ENCODE measurements around the gene LAYN. TPM values are rescaled to one million over a fixed set of nuclear protein-coding genes. Genes with fewer than 3 reads are reported as not detected.

LAYN gene
- total and polyA plus RNA-seq, 2 of the 13 experiments (the other 11 are each of a cell fraction or from before 2014, with no cell fraction given), result 0.17 TPM; not detected in 1

DNA sequence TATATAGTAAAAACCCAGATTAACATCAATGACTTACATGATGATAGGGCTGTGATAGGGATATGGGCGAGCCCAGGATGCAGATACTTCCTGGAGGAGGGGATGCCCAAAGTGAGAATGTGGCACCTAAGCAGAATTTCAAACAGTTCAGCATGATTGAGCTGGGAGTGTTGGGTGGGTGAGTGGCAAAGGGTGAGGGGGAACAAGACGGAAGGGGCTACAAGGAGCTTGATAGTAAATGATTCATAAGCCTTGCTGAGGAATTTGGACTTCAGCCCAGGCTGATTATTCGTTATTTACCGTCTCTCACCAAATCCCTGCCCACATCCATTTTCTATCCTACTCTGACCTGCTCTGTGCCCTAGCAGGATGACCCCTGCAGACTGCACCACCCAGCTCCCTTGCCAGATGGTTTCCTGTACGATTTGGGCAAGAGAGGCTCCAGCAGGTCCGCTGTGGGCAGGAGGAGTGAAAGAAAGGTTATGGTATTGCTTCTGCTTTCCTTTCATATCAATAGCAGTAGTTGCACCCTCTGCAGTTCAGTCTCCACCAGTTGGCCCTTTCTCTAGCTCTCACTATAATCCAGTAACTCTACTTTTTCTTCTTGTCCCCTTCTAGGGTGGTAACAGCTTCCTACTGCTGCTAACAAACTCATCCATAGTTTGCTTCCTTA lies 31.4 kb downstream of the LAYN start (continued):
- TF ChIP-seq, protein P1, sequence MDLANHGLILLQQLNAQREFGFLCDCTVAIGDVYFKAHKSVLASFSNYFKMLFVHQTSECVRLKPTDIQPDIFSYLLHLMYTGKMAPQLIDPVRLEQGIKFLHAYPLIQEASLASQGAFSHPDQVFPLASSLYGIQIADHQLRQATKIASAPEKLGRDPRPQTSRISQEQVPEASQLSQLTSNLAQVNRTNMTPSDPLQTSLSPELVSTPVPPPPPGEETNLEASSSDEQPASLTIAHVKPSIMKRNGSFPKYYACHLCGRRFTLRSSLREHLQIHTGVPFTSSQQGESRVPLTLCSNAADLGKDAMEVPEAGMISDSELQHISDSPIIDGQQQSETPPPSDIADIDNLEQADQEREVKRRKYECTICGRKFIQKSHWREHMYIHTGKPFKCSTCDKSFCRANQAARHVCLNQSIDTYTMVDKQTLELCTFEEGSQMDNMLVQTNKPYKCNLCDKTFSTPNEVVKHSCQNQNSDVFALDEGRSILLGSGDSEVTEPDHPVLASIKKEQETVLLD (CRISPR knock-in tag; IDR thresholded peaks at IDR 0.05; ENCODE audit: low read depth), result no peak
- no peak for TF ChIP-seq KLF9 (CRISPR knock-in tag; IDR thresholded peaks at IDR 0.05; ENCODE audit: low read depth)
- no peak for TF ChIP-seq ZNF792 (CRISPR knock-in tag; IDR thresholded peaks at IDR 0.05)
- peak; percentile 62 for TF ChIP-seq HNF4A (CRISPR knock-in tag; IDR thresholded peaks at IDR 0.05)
- TF ChIP-seq, protein P2, sequence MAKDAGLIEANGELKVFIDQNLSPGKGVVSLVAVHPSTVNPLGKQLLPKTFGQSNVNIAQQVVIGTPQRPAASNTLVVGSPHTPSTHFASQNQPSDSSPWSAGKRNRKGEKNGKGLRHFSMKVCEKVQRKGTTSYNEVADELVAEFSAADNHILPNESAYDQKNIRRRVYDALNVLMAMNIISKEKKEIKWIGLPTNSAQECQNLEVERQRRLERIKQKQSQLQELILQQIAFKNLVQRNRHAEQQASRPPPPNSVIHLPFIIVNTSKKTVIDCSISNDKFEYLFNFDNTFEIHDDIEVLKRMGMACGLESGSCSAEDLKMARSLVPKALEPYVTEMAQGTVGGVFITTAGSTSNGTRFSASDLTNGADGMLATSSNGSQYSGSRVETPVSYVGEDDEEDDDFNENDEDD (CRISPR knock-in tag; IDR thresholded peaks at IDR 0.05; ENCODE audit: borderline replicate concordance), result no peak
- TF ChIP-seq, protein P3, sequence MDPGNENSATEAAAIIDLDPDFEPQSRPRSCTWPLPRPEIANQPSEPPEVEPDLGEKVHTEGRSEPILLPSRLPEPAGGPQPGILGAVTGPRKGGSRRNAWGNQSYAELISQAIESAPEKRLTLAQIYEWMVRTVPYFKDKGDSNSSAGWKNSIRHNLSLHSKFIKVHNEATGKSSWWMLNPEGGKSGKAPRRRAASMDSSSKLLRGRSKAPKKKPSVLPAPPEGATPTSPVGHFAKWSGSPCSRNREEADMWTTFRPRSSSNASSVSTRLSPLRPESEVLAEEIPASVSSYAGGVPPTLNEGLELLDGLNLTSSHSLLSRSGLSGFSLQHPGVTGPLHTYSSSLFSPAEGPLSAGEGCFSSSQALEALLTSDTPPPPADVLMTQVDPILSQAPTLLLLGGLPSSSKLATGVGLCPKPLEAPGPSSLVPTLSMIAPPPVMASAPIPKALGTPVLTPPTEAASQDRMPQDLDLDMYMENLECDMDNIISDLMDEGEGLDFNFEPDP (CRISPR knock-in tag; conservative IDR thresholded peaks at IDR 0.05), result no peak
- TF ChIP-seq ZNF20 (CRISPR knock-in tag; IDR thresholded peaks at IDR 0.05), result no peak

DNA sequence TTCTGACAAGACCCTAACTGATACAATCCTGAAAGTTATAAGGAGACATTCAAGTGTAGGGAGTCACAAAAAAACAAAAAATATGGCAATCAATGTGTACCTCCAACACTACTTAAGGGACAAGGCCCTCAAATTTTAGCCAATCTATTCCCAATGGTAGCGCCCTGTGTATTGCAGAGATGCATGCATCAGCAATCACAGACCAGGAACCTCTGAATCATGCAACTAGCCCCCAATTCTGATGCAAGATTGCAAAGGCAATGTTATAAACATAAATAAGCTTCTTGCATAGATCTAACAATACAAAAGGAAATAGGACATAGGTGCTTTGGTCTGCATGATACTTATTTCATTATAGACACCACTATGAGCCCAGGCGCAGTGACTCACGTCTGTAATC lies 32.1 kb downstream of the LAYN start:
- Histone ChIP-seq H3K4me2 (ENCODE audit: low read depth, low read length) (peak overlapping the region; percentile 72; the same call in 1 of the 2 replicates), H3K79me2 (ENCODE audit: insufficient read depth, low read length) (no peaks in the 10 kb centered on the region), H4K20me1 (ENCODE audit: insufficient read depth, low read length) (no peaks in the 10 kb centered on the region), H3K4me1 (ENCODE audit: insufficient read depth, low read length) (peaks cover 48% of the 10 kb centered on the region), H3K27ac (ENCODE audit: extremely low read length, insufficient read depth, low read length) (no peak overlapping the region), H2AFZ (ENCODE audit: low read length) (no peak overlapping the region), H3K27me3 (ENCODE audit: control insufficient read depth in 1 of 2, insufficient read depth in 2 of 2, low read length in 2 of 2) (no peaks in the 10 kb centered on the region; a peak in 1 of 5 replicates), H3K9me3 (ENCODE audit: low read length) (no peaks in the 10 kb centered on the region), H3K4me3 (replicated peaks in 1 of 3; ENCODE audit: insufficient read depth in 1 of 3, low read depth in 2 of 3, low read length in 3 of 3) (no peak overlapping the region), H3K9ac (ENCODE audit: insufficient read depth, low read depth, low read length) (no peak overlapping the region), H3K36me3 (replicated peaks in 1 of 2; ENCODE audit: control insufficient read depth in 1 of 2, insufficient read depth in 2 of 2, low read length in 2 of 2) (no peaks in the 10 kb centered on the region)
- intact Hi-C loops (cut with micrococcal nuclease; ENCODE audit: unreplicated experiment), result no loop called here
- ChIA-PET POLR2A (no interaction called here), CTCF (ENCODE audit: low intra/inter-chr PET ratio, low total read pairs) (no interaction called here)
- ATAC-seq (no peak), DNase-seq (ENCODE audit: low spot score) (no peak), FAIRE-seq (no peak)
- in situ Hi-C loops (cut with HindIII; ENCODE audit: extremely low pct_ligation_motif_present, low pct_unique_long_range_greater_than_20kb), result no loop called here
- WGBS (ENCODE audit: low lambda C conversion rate), result 90% methylated on average over 3 of the region's 3 CpGs
- BruUV-seq (replicated peaks), result no TSS peak
- TF ChIP-seq, protein P4, sequence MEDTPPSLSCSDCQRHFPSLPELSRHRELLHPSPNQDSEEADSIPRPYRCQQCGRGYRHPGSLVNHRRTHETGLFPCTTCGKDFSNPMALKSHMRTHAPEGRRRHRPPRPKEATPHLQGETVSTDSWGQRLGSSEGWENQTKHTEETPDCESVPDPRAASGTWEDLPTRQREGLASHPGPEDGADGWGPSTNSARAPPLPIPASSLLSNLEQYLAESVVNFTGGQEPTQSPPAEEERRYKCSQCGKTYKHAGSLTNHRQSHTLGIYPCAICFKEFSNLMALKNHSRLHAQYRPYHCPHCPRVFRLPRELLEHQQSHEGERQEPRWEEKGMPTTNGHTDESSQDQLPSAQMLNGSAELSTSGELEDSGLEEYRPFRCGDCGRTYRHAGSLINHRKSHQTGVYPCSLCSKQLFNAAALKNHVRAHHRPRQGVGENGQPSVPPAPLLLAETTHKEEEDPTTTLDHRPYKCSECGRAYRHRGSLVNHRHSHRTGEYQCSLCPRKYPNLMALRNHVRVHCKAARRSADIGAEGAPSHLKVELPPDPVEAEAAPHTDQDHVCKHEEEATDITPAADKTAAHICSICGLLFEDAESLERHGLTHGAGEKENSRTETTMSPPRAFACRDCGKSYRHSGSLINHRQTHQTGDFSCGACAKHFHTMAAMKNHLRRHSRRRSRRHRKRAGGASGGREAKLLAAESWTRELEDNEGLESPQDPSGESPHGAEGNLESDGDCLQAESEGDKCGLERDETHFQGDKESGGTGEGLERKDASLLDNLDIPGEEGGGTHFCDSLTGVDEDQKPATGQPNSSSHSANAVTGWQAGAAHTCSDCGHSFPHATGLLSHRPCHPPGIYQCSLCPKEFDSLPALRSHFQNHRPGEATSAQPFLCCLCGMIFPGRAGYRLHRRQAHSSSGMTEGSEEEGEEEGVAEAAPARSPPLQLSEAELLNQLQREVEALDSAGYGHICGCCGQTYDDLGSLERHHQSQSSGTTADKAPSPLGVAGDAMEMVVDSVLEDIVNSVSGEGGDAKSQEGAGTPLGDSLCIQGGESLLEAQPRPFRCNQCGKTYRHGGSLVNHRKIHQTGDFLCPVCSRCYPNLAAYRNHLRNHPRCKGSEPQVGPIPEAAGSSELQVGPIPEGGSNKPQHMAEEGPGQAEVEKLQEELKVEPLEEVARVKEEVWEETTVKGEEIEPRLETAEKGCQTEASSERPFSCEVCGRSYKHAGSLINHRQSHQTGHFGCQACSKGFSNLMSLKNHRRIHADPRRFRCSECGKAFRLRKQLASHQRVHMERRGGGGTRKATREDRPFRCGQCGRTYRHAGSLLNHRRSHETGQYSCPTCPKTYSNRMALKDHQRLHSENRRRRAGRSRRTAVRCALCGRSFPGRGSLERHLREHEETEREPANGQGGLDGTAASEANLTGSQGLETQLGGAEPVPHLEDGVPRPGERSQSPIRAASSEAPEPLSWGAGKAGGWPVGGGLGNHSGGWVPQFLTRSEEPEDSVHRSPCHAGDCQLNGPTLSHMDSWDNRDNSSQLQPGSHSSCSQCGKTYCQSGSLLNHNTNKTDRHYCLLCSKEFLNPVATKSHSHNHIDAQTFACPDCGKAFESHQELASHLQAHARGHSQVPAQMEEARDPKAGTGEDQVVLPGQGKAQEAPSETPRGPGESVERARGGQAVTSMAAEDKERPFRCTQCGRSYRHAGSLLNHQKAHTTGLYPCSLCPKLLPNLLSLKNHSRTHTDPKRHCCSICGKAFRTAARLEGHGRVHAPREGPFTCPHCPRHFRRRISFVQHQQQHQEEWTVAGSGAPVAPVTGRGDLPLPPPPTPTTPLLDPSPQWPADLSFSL (CRISPR knock-in tag; IDR thresholded peaks at IDR 0.05), result no peak
- TF ChIP-seq NFE2 (CRISPR knock-in tag; IDR thresholded peaks at IDR 0.05), result no peak
- no peak for TF ChIP-seq ZNF510 (CRISPR knock-in tag; IDR thresholded peaks at IDR 0.05; ENCODE audit: low read depth)
- TF ChIP-seq ZNF703 (CRISPR knock-in tag; IDR thresholded peaks at IDR 0.05; ENCODE audit: borderline replicate concordance), result no peak
- TF ChIP-seq ZNF160 (CRISPR knock-in tag; IDR thresholded peaks at IDR 0.05), result no peak
- TF ChIP-seq ATF1 (CRISPR knock-in tag; IDR thresholded peaks at IDR 0.05), result no peak
- no peak for TF ChIP-seq GATAD1 (CRISPR knock-in tag; IDR thresholded peaks at IDR 0.05)
